HL-60 (cell line): ENCODE data around the gene EFS.

ENCODE experiments used
- TF ChIP-seq, protein P1 (sequence below): IDR thresholded peaks from one replicate; pipeline ENCODE4 v1.5.1; 2011; ENCODE audit warnings: low read length, control low read depth, inconsistent platforms; ENCODE audit not compliant: insufficient read depth
- TF ChIP-seq, protein P2 (sequence below): IDR thresholded peaks from 2 replicates; pipeline ENCODE4 v1.6.1; 2012; ENCODE audit warnings: low read depth; ENCODE audit not compliant: insufficient replicate concordance

GRCh38 chr14:23351681-23352505, 13.1 kb downstream of the EFS start:
- TF ChIP-seq, protein P1, sequence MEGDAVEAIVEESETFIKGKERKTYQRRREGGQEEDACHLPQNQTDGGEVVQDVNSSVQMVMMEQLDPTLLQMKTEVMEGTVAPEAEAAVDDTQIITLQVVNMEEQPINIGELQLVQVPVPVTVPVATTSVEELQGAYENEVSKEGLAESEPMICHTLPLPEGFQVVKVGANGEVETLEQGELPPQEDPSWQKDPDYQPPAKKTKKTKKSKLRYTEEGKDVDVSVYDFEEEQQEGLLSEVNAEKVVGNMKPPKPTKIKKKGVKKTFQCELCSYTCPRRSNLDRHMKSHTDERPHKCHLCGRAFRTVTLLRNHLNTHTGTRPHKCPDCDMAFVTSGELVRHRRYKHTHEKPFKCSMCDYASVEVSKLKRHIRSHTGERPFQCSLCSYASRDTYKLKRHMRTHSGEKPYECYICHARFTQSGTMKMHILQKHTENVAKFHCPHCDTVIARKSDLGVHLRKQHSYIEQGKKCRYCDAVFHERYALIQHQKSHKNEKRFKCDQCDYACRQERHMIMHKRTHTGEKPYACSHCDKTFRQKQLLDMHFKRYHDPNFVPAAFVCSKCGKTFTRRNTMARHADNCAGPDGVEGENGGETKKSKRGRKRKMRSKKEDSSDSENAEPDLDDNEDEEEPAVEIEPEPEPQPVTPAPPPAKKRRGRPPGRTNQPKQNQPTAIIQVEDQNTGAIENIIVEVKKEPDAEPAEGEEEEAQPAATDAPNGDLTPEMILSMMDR, result no peak
- TF ChIP-seq, protein P2, sequence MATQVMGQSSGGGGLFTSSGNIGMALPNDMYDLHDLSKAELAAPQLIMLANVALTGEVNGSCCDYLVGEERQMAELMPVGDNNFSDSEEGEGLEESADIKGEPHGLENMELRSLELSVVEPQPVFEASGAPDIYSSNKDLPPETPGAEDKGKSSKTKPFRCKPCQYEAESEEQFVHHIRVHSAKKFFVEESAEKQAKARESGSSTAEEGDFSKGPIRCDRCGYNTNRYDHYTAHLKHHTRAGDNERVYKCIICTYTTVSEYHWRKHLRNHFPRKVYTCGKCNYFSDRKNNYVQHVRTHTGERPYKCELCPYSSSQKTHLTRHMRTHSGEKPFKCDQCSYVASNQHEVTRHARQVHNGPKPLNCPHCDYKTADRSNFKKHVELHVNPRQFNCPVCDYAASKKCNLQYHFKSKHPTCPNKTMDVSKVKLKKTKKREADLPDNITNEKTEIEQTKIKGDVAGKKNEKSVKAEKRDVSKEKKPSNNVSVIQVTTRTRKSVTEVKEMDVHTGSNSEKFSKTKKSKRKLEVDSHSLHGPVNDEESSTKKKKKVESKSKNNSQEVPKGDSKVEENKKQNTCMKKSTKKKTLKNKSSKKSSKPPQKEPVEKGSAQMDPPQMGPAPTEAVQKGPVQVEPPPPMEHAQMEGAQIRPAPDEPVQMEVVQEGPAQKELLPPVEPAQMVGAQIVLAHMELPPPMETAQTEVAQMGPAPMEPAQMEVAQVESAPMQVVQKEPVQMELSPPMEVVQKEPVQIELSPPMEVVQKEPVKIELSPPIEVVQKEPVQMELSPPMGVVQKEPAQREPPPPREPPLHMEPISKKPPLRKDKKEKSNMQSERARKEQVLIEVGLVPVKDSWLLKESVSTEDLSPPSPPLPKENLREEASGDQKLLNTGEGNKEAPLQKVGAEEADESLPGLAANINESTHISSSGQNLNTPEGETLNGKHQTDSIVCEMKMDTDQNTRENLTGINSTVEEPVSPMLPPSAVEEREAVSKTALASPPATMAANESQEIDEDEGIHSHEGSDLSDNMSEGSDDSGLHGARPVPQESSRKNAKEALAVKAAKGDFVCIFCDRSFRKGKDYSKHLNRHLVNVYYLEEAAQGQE, result no peak
